ENCODE results near the gene DNAJC11.

Gene DNAJC11

GRCh38 chr1:6623269-6623965, 78.2 kb downstream of the DNAJC11 start:
- Histone ChIP-seq H3K4me3 (ENCODE audit: low read depth, low read length) (no peak overlapping the region), H3K9me3 (ENCODE audit: control insufficient read depth, insufficient read depth, low read length) (no peaks in the 10 kb centered on the region), H3K36me3 (ENCODE audit: control insufficient read depth, insufficient read depth, low read length) (peaks cover 65% of the 10 kb centered on the region), H3K4me1 (ENCODE audit: control insufficient read depth, insufficient read depth, low read length) (no peaks in the 10 kb centered on the region), H3K27me3 (ENCODE audit: control insufficient read depth, insufficient read depth, low read length) (no peaks in the 10 kb centered on the region), H3K27ac (ENCODE audit: low read depth, low read length) (no peak overlapping the region), H3K9ac (ENCODE audit: low read depth, low read length) (no peak overlapping the region)

- H3K9ac ChIP-seq (ENCODE audit: low read depth, low read length), result no peak overlapping the region
- no peak overlapping the region for H3K27ac ChIP-seq (ENCODE audit: low read depth, low read length)
- peaks cover 65% of the 10 kb centered on the region for H3K36me3 ChIP-seq (ENCODE audit: control insufficient read depth, insufficient read depth, low read length)
Measured at GRCh38 chr1:6622396-6623152, 79.0 kb downstream of the DNAJC11 start.

GRCh38 chr1:6621429-6622391, 79.9 kb downstream of the DNAJC11 start:
- no peak overlapping the region for H3K9ac ChIP-seq (ENCODE audit: low read depth, low read length)

More at GRCh38 chr1:6622396-6623152, 79.0 kb downstream of the DNAJC11 start:
- no peak overlapping the region for H3K4me3 ChIP-seq (ENCODE audit: low read depth, low read length)
- H3K9me3 ChIP-seq (ENCODE audit: control insufficient read depth, insufficient read depth, low read length), result no peaks in the 10 kb centered on the region
- H3K4me1 ChIP-seq (ENCODE audit: control insufficient read depth, insufficient read depth, low read length), result no peaks in the 10 kb centered on the region
- no peaks in the 10 kb centered on the region for H3K27me3 ChIP-seq (ENCODE audit: control insufficient read depth, insufficient read depth, low read length)

GRCh38 chr1:6619045-6619444, 82.6 kb downstream of the DNAJC11 start:
- Histone ChIP-seq H3K9me3 (ENCODE audit: control insufficient read depth, insufficient read depth, low read length) (no peaks in the 10 kb centered on the region), H3K27ac (ENCODE audit: low read depth, low read length) (no peak overlapping the region), H3K9ac (ENCODE audit: low read depth, low read length) (no peak overlapping the region), H3K27me3 (ENCODE audit: control insufficient read depth, insufficient read depth, low read length) (no peaks in the 10 kb centered on the region), H3K4me3 (ENCODE audit: low read depth, low read length) (no peak overlapping the region), H3K4me1 (ENCODE audit: control insufficient read depth, insufficient read depth, low read length) (no peaks in the 10 kb centered on the region), H3K36me3 (ENCODE audit: control insufficient read depth, insufficient read depth, low read length) (peaks cover 75% of the 10 kb centered on the region)

More at GRCh38 chr1:6621429-6622391, 79.9 kb downstream of the DNAJC11 start:
- Histone ChIP-seq H3K27ac (ENCODE audit: low read depth, low read length) (no peak overlapping the region), H3K36me3 (ENCODE audit: control insufficient read depth, insufficient read depth, low read length) (peaks cover 72% of the 10 kb centered on the region), H3K27me3 (ENCODE audit: control insufficient read depth, insufficient read depth, low read length) (no peaks in the 10 kb centered on the region), H3K4me1 (ENCODE audit: control insufficient read depth, insufficient read depth, low read length) (no peaks in the 10 kb centered on the region), H3K9me3 (ENCODE audit: control insufficient read depth, insufficient read depth, low read length) (no peaks in the 10 kb centered on the region), H3K4me3 (ENCODE audit: low read depth, low read length) (no peak overlapping the region)

- H3K36me3 ChIP-seq (ENCODE audit: control insufficient read depth, insufficient read depth, low read length), result peaks cover 37% of the 10 kb centered on the region
- H3K27me3 ChIP-seq (ENCODE audit: control insufficient read depth, insufficient read depth, low read length), result peaks cover 10% of the 10 kb centered on the region; the same call in 1 of the 2 replicates
- no peaks in the 10 kb centered on the region for H3K9me3 ChIP-seq (ENCODE audit: control insufficient read depth, insufficient read depth, low read length)
- peak overlapping the region; percentile 70 for H3K4me3 ChIP-seq (ENCODE audit: low read depth, low read length)
- peak overlapping the region; percentile 44; the same call in 1 of the 2 replicates for H3K9ac ChIP-seq (ENCODE audit: low read depth, low read length)
- H3K27ac ChIP-seq (ENCODE audit: low read depth, low read length), result peak overlapping the region; percentile 59
- 0 out of 2 replicates have a peak, but pooled peaks cover 4% of the 10 kb centered on the region for H3K4me1 ChIP-seq (ENCODE audit: control insufficient read depth, insufficient read depth, low read length)
Measured at GRCh38 chr1:6614929-6615785, 86.5 kb downstream of the DNAJC11 start.

- Histone ChIP-seq H3K4me1 (ENCODE audit: control insufficient read depth, insufficient read depth, low read length) (peaks cover 6% of the 10 kb centered on the region; the same call in 1 of the 2 replicates), H3K27me3 (ENCODE audit: control insufficient read depth, insufficient read depth, low read length) (peaks cover 10% of the 10 kb centered on the region; the same call in 1 of the 2 replicates), H3K9me3 (ENCODE audit: control insufficient read depth, insufficient read depth, low read length) (no peaks in the 10 kb centered on the region), H3K36me3 (ENCODE audit: control insufficient read depth, insufficient read depth, low read length) (peaks cover 28% of the 10 kb centered on the region), H3K4me3 (ENCODE audit: low read depth, low read length) (peak overlapping the region; percentile 84), H3K9ac (ENCODE audit: low read depth, low read length) (peak overlapping the region; percentile 63; the same call in 1 of the 2 replicates), H3K27ac (ENCODE audit: low read depth, low read length) (peak overlapping the region; percentile 88)
Measured at GRCh38 chr1:6614019-6614928, 87.3 kb downstream of the DNAJC11 start.

- no peaks in the 10 kb centered on the region for H3K9me3 ChIP-seq (ENCODE audit: control insufficient read depth, insufficient read depth, low read length)
- H3K27ac ChIP-seq (ENCODE audit: low read depth, low read length), result peak within 1 kb of the TSS; percentile 88
- peaks cover 10% of the 10 kb centered on the region; the same call in 1 of the 2 replicates for H3K27me3 ChIP-seq (ENCODE audit: control insufficient read depth, insufficient read depth, low read length)
- peak within 1 kb of the TSS; percentile 63; the same call in 1 of the 2 replicates for H3K9ac ChIP-seq (ENCODE audit: low read depth, low read length)
- H3K36me3 ChIP-seq (ENCODE audit: control insufficient read depth, insufficient read depth, low read length), result peaks cover 22% of the 10 kb centered on the region
- H3K4me1 ChIP-seq (ENCODE audit: control insufficient read depth, insufficient read depth, low read length), result peaks cover 7% of the 10 kb centered on the region; the same call in 1 of the 2 replicates
- H3K4me3 ChIP-seq (ENCODE audit: low read depth, low read length), result peak within 1 kb of the TSS; percentile 84
Measured at GRCh38 chr1:6613361-6614018, 88.1 kb downstream of the DNAJC11 start, which contains the start of gene PHF13. Gene PHF13, plus strand, starts transcription at chr1:6613731. Its CDS starts 336 bp downstream, at chr1:6614067.

- Histone ChIP-seq H3K9me3 (ENCODE audit: control insufficient read depth, insufficient read depth, low read length) (no peaks in the 10 kb centered on the region), H3K27ac (ENCODE audit: low read depth, low read length) (peak overlapping the region; percentile 80), H3K4me3 (ENCODE audit: low read depth, low read length) (peak overlapping the region; percentile 71), H3K36me3 (ENCODE audit: control insufficient read depth, insufficient read depth, low read length) (peaks cover 15% of the 10 kb centered on the region), H3K27me3 (ENCODE audit: control insufficient read depth, insufficient read depth, low read length) (peaks cover 10% of the 10 kb centered on the region; the same call in 1 of the 2 replicates), H3K9ac (ENCODE audit: low read depth, low read length) (peak overlapping the region; percentile 26; the same call in 1 of the 2 replicates), H3K4me1 (ENCODE audit: control insufficient read depth, insufficient read depth, low read length) (peaks cover 7% of the 10 kb centered on the region; the same call in 1 of the 2 replicates)
Measured at GRCh38 chr1:6612641-6613360, 88.8 kb downstream of the DNAJC11 start.
